ENCODE results near the gene LRRFIP1. TPM values are rescaled to one million over a fixed set of nuclear protein-coding genes. Genes with fewer than 3 reads are reported as not detected.

The LRRFIP1 gene
- total and polyA plus RNA-seq, 12 donors = 91.5 to 132 (median 110) TPM

- Histone ChIP-seq H3K36me3 (no peaks in the 10 kb centered on the region), H3K9me3 (no peaks in the 10 kb centered on the region), H3K27ac (no peak overlapping the region), H3K4me1 (peaks cover 6 to 50% (median 37%) of the 10 kb centered on the region in 9 donors), H3K27me3 (no peaks in the 10 kb centered on the region), H3K4me3 (no peak overlapping the region)
- intact Hi-C loops (cut with DNase I) = loop anchor here in 7 of 10 donors (5.0 to 10.0 kb wide), 4 partner anchors 62 to 145 kb away; no protein-coding TSS in a partner anchor
- TF ChIP-seq, protein P1, sequence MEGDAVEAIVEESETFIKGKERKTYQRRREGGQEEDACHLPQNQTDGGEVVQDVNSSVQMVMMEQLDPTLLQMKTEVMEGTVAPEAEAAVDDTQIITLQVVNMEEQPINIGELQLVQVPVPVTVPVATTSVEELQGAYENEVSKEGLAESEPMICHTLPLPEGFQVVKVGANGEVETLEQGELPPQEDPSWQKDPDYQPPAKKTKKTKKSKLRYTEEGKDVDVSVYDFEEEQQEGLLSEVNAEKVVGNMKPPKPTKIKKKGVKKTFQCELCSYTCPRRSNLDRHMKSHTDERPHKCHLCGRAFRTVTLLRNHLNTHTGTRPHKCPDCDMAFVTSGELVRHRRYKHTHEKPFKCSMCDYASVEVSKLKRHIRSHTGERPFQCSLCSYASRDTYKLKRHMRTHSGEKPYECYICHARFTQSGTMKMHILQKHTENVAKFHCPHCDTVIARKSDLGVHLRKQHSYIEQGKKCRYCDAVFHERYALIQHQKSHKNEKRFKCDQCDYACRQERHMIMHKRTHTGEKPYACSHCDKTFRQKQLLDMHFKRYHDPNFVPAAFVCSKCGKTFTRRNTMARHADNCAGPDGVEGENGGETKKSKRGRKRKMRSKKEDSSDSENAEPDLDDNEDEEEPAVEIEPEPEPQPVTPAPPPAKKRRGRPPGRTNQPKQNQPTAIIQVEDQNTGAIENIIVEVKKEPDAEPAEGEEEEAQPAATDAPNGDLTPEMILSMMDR (IDR thresholded peaks at IDR 0.05) = no peak
- 88 to 92% methylated on average over 7 of the region's 7 CpGs for WGBS, 2 donors
- ATAC-seq (no peak), DNase-seq (no peak)
Measured at GRCh38 chr2:237602409-237602808, 25.0 kb upstream of the LRRFIP1 start.

DNA sequence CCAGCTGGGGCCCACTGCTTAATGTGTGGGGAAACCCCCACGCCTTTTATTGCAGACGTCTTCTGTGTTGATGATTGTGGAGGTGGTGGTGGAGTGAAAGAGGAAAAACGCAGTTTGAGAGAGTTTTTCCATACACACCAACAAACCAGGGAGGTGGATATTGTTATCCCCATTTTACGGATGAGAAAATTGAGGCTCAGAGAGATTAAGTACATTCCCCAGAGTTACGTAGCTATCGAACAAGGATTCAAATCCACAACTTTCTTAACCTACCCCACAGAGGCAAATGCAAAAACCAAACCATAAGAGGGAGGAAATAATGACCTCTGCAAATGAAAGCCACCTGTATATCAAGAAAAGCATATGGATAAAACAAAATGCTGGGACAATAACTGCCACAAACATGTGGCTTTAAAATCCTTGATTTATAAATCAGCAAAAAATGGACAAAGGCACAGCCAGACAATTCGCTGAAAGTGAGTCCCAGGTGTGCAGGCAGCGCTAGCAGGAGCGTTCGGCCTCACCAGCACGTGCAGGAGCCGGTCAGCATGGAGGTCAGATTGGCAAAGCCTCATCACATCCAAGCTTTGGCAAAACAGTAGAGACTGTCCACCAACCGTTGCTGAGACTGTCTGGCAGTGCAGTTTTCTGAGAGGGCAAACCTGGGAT lies 24.2 kb upstream of the LRRFIP1 start:
- intact Hi-C loops (cut with DNase I) = loop anchor here in 7 of 10 donors (5.0 to 10.0 kb wide), 4 partner anchors 62 to 144 kb away; no protein-coding TSS in a partner anchor
- Histone ChIP-seq H3K9me3 (no peaks in the 10 kb centered on the region), H3K4me3 (no peak overlapping the region), H3K36me3 (no peaks in the 10 kb centered on the region), H3K27me3 (no peaks in the 10 kb centered on the region), H3K27ac (peak overlapping the region in 5 of 10 donors; percentile 9 to 62 (median 55)), H3K4me1 (peaks cover 6 to 50% (median 37%) of the 10 kb centered on the region in 9 donors)
- DNase-seq (no peak), ATAC-seq (no peak)
- TF ChIP-seq, protein P1 (IDR thresholded peaks at IDR 0.05) = no peak
- WGBS, 2 donors = 75 to 87% methylated on average over 13 of the region's 13 CpGs

DNA sequence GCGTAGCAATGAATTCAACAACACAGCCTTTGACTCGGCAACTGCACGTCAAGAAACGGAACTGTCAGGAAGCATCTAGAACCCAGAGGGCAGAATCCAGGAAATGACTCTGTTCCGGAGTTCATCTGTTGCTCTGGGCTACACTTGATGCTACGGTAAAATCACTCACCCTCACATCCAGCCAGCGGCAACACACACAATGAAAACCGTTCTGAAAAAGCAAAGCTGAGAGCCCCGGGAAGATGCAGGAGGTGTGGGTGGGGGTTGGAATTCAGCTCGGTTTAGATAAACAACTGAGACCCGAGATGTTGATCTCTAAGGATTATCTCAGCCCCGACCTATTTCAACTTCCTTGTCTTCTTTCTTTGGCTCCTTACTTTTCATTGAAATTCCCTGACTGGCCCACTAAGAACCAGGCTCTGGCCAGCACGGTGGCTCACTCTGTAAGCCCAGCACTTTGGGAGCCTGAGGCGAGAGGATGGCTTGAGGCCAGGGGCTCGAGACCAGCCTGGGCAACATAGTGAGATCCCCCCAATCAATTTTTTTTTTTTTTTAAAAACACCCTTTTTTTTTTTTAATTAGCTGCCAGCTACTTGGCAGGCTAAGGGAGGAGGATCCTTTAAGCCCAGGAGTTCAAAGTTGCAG lies 23.5 kb upstream of the LRRFIP1 start:
- Histone ChIP-seq H3K4me3 (no peak overlapping the region), H3K36me3 (no peaks in the 10 kb centered on the region), H3K4me1 (peaks cover 6 to 50% (median 37%) of the 10 kb centered on the region in 9 donors), H3K27me3 (no peaks in the 10 kb centered on the region), H3K9me3 (no peaks in the 10 kb centered on the region), H3K27ac (peak overlapping the region in 6 of 10 donors; percentile 9 to 62 (median 48))
- ATAC-seq (peak in 7 of 8 donors; percentile 34 to 81 (median 57)), DNase-seq (peak in 1 of 2 donors; percentile 64)
- TF ChIP-seq, protein P1 (IDR thresholded peaks at IDR 0.05) = no peak
- WGBS, 2 donors = 42 to 49% methylated on average over 15 of the region's 15 CpGs
- intact Hi-C loops (cut with DNase I) = loop anchor here in 7 of 10 donors (5.0 to 10.0 kb wide), 4 partner anchors 61 to 143 kb away; no protein-coding TSS in a partner anchor

DNA sequence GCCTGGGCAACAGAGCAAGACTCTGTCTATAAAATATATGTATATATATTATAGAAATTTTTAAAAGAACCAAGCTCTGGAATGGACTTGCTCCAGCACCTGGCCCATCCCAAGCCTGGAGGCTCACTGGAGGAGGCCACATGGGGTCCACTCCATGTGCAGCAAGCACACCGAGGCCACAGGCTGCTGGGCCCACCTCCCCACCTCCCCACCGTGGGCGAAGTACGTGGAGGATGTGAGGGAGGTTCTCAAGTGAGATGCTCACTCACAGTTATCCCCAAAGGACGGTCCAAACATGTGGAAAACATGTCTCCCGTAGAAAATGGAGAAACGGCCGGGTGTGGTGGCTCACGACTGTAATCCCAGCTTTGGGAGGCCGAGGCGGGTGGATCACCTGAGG lies 23.0 kb upstream of the LRRFIP1 start:
- intact Hi-C loops (cut with DNase I) = loop anchor here in 7 of 10 donors (5.0 to 10.0 kb wide), 4 partner anchors 60 to 143 kb away; no protein-coding TSS in a partner anchor

More for the DNA sequence above, 23.0 kb upstream of the LRRFIP1 start:
- DNase-seq (no peak), ATAC-seq (no peak)
- Histone ChIP-seq H3K36me3 (no peaks in the 10 kb centered on the region), H3K4me3 (no peak overlapping the region), H3K27me3 (no peaks in the 10 kb centered on the region), H3K4me1 (peaks cover 6 to 48% (median 35%) of the 10 kb centered on the region in 9 donors), H3K9me3 (no peaks in the 10 kb centered on the region), H3K27ac (peak overlapping the region in 4 of 10 donors; percentile 16 to 62 (median 56))
- TF ChIP-seq, protein P1 (IDR thresholded peaks at IDR 0.05) = no peak
- 85 to 87% methylated on average over 11 of the region's 11 CpGs for WGBS, 2 donors
